ENCODE data around the gene BIRC2.

- no peak for TF ChIP-seq POLR2AphosphoS5 (IDR thresholded peaks at IDR 0.05)
- no peak for TF ChIP-seq EP300 (IDR thresholded peaks at IDR 0.05; ENCODE audit: low read depth)
Measured at GRCh38 chr11:102359372-102359771, 12.4 kb downstream of the BIRC2 start.
